Stimulated activated CD8-positive, alpha-beta memory T cell treated with anti-CD3 and anti-CD28 coated beads, Interleukin-7, amount 100 ng/mL, for 48 hours (primary cell): ENCODE results near the gene ZNF862.

Source experiments
- DNase-seq, 2 donors: peaks; one replicate each; pipeline ENCODE4 v3.0.0-alpha.2; 2020; ENCODE audit warnings: low read depth in 1 of 2; ENCODE audit errors: extremely low read depth in 1 of 2

Gene ZNF862

GRCh38 chr7:149844445-149844844, 6.3 kb downstream of the ZNF862 start:
- no peak for DNase-seq

- no peak for DNase-seq
Observed at GRCh38 chr7:149845257-149845980, 7.2 kb downstream of the ZNF862 start.

- DNase-seq, result no peak
Observed at GRCh38 chr7:149846021-149846420, 7.8 kb downstream of the ZNF862 start.

- DNase-seq, result no peak
Observed at GRCh38 chr7:149846436-149847046, 8.4 kb downstream of the ZNF862 start.

GRCh38 chr7:149849174-149849573, 11.0 kb downstream of the ZNF862 start:
- no peak for DNase-seq

- no peak for DNase-seq
Observed at GRCh38 chr7:149850007-149850594, 11.9 kb downstream of the ZNF862 start.

GRCh38 chr7:149850716-149851115, 12.5 kb downstream of the ZNF862 start:
- no peak for DNase-seq

- no peak for DNase-seq
Observed at GRCh38 chr7:149851449-149851848, 13.3 kb downstream of the ZNF862 start.

- DNase-seq, result no peak
Observed at GRCh38 chr7:149853157-149853556, 15.0 kb downstream of the ZNF862 start.

GRCh38 chr7:149854611-149855360, 16.6 kb downstream of the ZNF862 start:
- no peak for DNase-seq

- DNase-seq, result no peak
Observed at GRCh38 chr7:149855361-149856305, 17.5 kb downstream of the ZNF862 start.

- DNase-seq, result no peak
Observed at GRCh38 chr7:149856583-149856982, 18.4 kb downstream of the ZNF862 start.

GRCh38 chr7:149859369-149859768, 21.2 kb downstream of the ZNF862 start:
- DNase-seq, result no peak

- no peak for DNase-seq
Observed at GRCh38 chr7:149859876-149860275, 21.7 kb downstream of the ZNF862 start.

GRCh38 chr7:149860821-149861727, 22.9 kb downstream of the ZNF862 start:
- DNase-seq, result no peak

- no peak for DNase-seq
Observed at GRCh38 chr7:149861728-149862045, 23.5 kb downstream of the ZNF862 start.

- DNase-seq, result no peak
Observed at GRCh38 chr7:149862156-149862555, 24.0 kb downstream of the ZNF862 start.

GRCh38 chr7:149863500-149863899, 25.3 kb downstream of the ZNF862 start:
- DNase-seq, result no peak

GRCh38 chr7:149864023-149864422, 25.8 kb downstream of the ZNF862 start:
- no peak for DNase-seq

- no peak for DNase-seq
Observed at GRCh38 chr7:149864751-149865150, 26.6 kb downstream of the ZNF862 start.
